ENCODE measurements around the gene MED20. TPM values are rescaled to one million over a fixed set of nuclear protein-coding genes. Genes with fewer than 3 reads are reported as not detected.

MED20 gene
- total and polyA plus RNA-seq, 2 of the 8 experiments (the other 6 are each of a cell fraction or from before 2014, with no cell fraction given) = 38.7 to 51.8 TPM

DNA sequence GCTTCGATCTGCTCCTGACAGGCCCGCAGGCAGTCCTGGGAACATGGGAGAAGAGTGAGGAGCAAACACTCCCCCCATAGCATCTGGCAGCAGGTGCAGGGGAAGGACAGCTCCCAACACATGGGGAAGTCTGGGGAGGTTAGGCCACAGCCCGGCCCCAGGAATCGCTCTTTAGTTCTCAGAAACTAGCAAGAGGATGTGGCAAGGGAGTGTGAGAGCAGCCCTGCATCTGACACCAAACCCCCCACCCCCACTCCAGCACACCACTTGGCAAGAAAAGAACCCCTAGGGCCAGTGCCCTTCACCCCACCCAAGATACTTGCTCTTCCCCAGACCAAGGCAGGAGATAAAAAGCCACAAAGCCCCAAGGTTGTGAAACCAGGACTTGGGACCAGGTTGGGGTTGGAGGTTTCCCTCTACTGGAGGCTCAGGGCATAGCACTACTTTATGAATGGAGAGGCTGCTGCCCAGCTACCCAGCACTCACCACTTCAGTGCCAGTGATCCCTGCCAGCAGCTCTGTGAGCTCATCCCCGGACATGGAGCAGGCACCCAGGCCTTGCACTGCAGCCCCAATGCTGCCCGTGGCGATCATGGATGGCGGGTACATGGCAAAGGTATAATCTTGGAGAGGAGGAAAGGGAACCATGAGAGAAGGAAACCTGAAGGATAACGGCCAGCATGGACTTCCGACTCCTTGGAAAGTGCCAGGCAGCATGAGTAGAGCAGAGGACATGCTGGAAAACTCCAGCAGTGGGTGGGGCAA, 15.3 kb upstream of the MED20 start:
- H3K18ac ChIP-seq (ENCODE audit: extremely low read depth, low read length) = no peak overlapping the region
- H2BK15ac ChIP-seq (ENCODE audit: low read length) = no peak overlapping the region
- H3K23ac ChIP-seq (ENCODE audit: insufficient read length) = no peak overlapping the region
- peaks cover 12% of the 10 kb centered on the region for H3K23me2 ChIP-seq (ENCODE audit: low read depth, low read length)
- peaks cover 24 to 43% (median 34%) of the 10 kb centered on the region in 4 experiments for H3K36me3 ChIP-seq (ENCODE audit: control insufficient read depth in 2 of 4, insufficient read depth in 4 of 4, low read length in 3 of 4)
- FAIRE-seq (no peak), DNase-seq (ENCODE audit: low read depth in 1 of 2, low spot score in 2 of 2) (peak in 1 of 2 experiments; percentile 78)
- H4K5ac ChIP-seq (ENCODE audit: insufficient read length, low read depth, low read length) = no peak overlapping the region
- H3K79me2 ChIP-seq (ENCODE audit: control insufficient read depth in 1 of 2, insufficient read depth in 2 of 2, low read length in 2 of 2) = peaks cover 0 to 10% of the 10 kb centered on the region in 2 experiments; a peak in 1 of 4 replicates
- no peak overlapping the region for H2BK120ac ChIP-seq (replicated peaks; ENCODE audit: low read depth, low read length)
- H4K20me1 ChIP-seq (replicated peaks in 1 of 2; ENCODE audit: control insufficient read depth in 1 of 2, insufficient read depth in 2 of 2, low read length in 2 of 2) = peaks cover 2 to 6% of the 10 kb centered on the region in 2 experiments
- no peak overlapping the region for H2BK12ac ChIP-seq (ENCODE audit: low read depth, low read length)
- H3K4ac ChIP-seq (replicated peaks; ENCODE audit: insufficient read length, low read depth, low read length) = no peak overlapping the region
- no peak overlapping the region for H2BK5ac ChIP-seq (ENCODE audit: low read depth, low read length)
- H3K4me1 ChIP-seq (replicated peaks in 1 of 4; ENCODE audit: control insufficient read depth in 3 of 4, insufficient read depth in 4 of 4, low read length in 3 of 4) = peaks cover 6 to 25% (median 21%) of the 10 kb centered on the region in 4 experiments
- 75% methylated on average over 10 of the region's 10 CpGs; no CpG with 5 or more reads in 1 of the 2 experiments for WGBS, 2 experiments (ENCODE audit: extremely low coverage in 1 of 2, insufficient coverage in 1 of 2, insufficient read length in 1 of 2, insufficient replicate concordance in 2 of 2, low coverage in 1 of 2, low lambda C conversion rate in 2 of 2, missing lambda C conversion rate in 1 of 2)
- H3K9me3 ChIP-seq (ENCODE audit: insufficient read depth in 2 of 2, low read depth in 1 of 2, low read length in 1 of 2) = no peaks in the 10 kb centered on the region
- H2AK5ac ChIP-seq (ENCODE audit: low read depth, low read length) = no peak overlapping the region
- no peak overlapping the region for H3K4me3 ChIP-seq (ENCODE audit: extremely low read depth in 1 of 4, insufficient read depth in 2 of 4, low read depth in 3 of 4, low read length in 4 of 4)
- H3K4me2 ChIP-seq (ENCODE audit: insufficient read depth in 1 of 2, low read depth in 2 of 2, low read length in 2 of 2) = no peak overlapping the region
- H3K14ac ChIP-seq (ENCODE audit: insufficient read length) = no peak overlapping the region
- POLR2A ChIA-PET (ENCODE audit: partially characterized antibody) = interaction anchor here (0.9 to 16.6 kb wide), 8 partner anchors 8 to 149 kb away, joined by 3 to 235 read pairs (median 6); partner anchors contain the start of genes BYSL, MED20, TAF8 and TOMM6
- H4K91ac ChIP-seq (replicated peaks; ENCODE audit: insufficient read length, low read length) = no peak overlapping the region
- no peak overlapping the region for H3K56ac ChIP-seq (replicated peaks; ENCODE audit: insufficient read length, low read depth, low read length)
- no peak overlapping the region for H2AFZ ChIP-seq (ENCODE audit: low read length)
- CTCF ChIA-PET (ENCODE audit: partially characterized antibody) = interaction anchor here (0.5 to 13.7 kb wide), 40 partner anchors 8 to 483 kb away, joined by 3 to 219 read pairs (median 4); partner anchors contain the start of genes BYSL and MED20
- no peaks in the 10 kb centered on the region for H3K27me3 ChIP-seq (replicated peaks in 1 of 4; ENCODE audit: control insufficient read depth in 3 of 4, extremely low read depth in 1 of 4, insufficient read depth in 3 of 4, low read length in 3 of 4)
- no peak overlapping the region for H3K27ac ChIP-seq (ENCODE audit: low read depth, low read length)
- H3K9ac ChIP-seq (replicated peaks in 1 of 4; ENCODE audit: extremely low read depth in 1 of 4, low read depth in 3 of 4, low read length in 3 of 4) = no peak overlapping the region
- H3K79me1 ChIP-seq (ENCODE audit: low read depth, low read length) = peaks cover 2% of the 10 kb centered on the region
- H2BK20ac ChIP-seq (ENCODE audit: low read length) = no peak overlapping the region
- H4K8ac ChIP-seq (ENCODE audit: extremely low read depth, insufficient read depth, low read length) = peak overlapping the region; percentile 80; the same call in 1 of the 2 replicates
- TF ChIP-seq RFX5 (IDR thresholded peaks at IDR 0.05; ENCODE audit: borderline replicate concordance, low read depth, low read length) (no peak), SAP30 (IDR thresholded peaks at IDR 0.05; ENCODE audit: insufficient read depth, insufficient replicate concordance, low read length) (no peak), SUZ12 (IDR thresholded peaks at IDR 0.05; ENCODE audit: low read length) (no peak), GABPA (IDR thresholded peaks at IDR 0.05; ENCODE audit: borderline replicate concordance, insufficient read depth, low read length) (peak; percentile 48; the same call in 1 of the 2 replicates), ZNF274 (IDR thresholded peaks at IDR 0.05; ENCODE audit: borderline replicate concordance, extremely low read depth, low read length) (no peak), CEBPB (IDR thresholded peaks at IDR 0.05; ENCODE audit: low read depth, low read length) (peak; percentile 83), YY1 (IDR thresholded peaks at IDR 0.05; ENCODE audit: low read depth, low read length) (0 out of 2 replicates have a peak, but pooled peaks have one; percentile 6)
- TF ChIP-seq, protein P1, sequence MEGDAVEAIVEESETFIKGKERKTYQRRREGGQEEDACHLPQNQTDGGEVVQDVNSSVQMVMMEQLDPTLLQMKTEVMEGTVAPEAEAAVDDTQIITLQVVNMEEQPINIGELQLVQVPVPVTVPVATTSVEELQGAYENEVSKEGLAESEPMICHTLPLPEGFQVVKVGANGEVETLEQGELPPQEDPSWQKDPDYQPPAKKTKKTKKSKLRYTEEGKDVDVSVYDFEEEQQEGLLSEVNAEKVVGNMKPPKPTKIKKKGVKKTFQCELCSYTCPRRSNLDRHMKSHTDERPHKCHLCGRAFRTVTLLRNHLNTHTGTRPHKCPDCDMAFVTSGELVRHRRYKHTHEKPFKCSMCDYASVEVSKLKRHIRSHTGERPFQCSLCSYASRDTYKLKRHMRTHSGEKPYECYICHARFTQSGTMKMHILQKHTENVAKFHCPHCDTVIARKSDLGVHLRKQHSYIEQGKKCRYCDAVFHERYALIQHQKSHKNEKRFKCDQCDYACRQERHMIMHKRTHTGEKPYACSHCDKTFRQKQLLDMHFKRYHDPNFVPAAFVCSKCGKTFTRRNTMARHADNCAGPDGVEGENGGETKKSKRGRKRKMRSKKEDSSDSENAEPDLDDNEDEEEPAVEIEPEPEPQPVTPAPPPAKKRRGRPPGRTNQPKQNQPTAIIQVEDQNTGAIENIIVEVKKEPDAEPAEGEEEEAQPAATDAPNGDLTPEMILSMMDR (IDR thresholded peaks at IDR 0.05; ENCODE audit: control extremely low read depth in 1 of 3, insufficient read depth in 1 of 3, low read depth in 1 of 3, low read length in 3 of 3) = peak in 2 of 3 experiments; percentile 83 to 94; a peak in 3 of 4 replicates
